Natural killer cell (primary cell): ENCODE results near the gene MRPS18B. TPM values are rescaled to one million over a fixed set of nuclear protein-coding genes. Genes with fewer than 3 reads are reported as not detected.
"Not testable (repeated sequence)": the region's sequence is repeated elsewhere in the genome, so short reads cannot be mapped to it uniquely, and the experiment has no call there.

ENCODE experiments used
- ATAC-seq, 3 donors: fragments of 150-1000 bp in 2 of 3; fragments of 200-7000 bp in 1 of 3; cut with Tn5 transposase; 1 replicate in 1 of 3; 2 replicates in 2 of 3; pipeline ENCODE4 v1.10.0; 2021; ENCODE audit warnings: mild to moderate bottlenecking in 2 of 3, moderate library complexity in 2 of 3
- DNase-seq, 2 donors: peaks; one replicate each; pipeline versions ENCODE4 v3.0.0 to v3.0.0-alpha.2; 2013 to 2021; ENCODE audit warnings: mixed read lengths in 1 of 2
- H3K27ac ChIP-seq: one replicate; pipeline ENCODE4 v1.5.1; 2013; ENCODE audit warnings: mild to moderate bottlenecking, low read length
- H3K27me3 ChIP-seq: one replicate; pipeline ENCODE4 v1.6.1; 2013; ENCODE audit warnings: low read length; ENCODE audit not compliant: control insufficient read depth, insufficient read depth
- H3K36me3 ChIP-seq: one replicate; pipeline ENCODE4 v1.6.1; 2013; ENCODE audit warnings: low read length; ENCODE audit not compliant: control insufficient read depth, insufficient read depth
- H3K4me1 ChIP-seq: one replicate; pipeline ENCODE4 v1.6.1; 2013; ENCODE audit warnings: low read length; ENCODE audit not compliant: control insufficient read depth, insufficient read depth
- H3K4me3 ChIP-seq: one replicate; pipeline ENCODE4 v1.5.1; 2013; ENCODE audit warnings: low read length
- H3K9me3 ChIP-seq: one replicate; pipeline ENCODE4 v1.6.1; 2013; ENCODE audit warnings: low read length; ENCODE audit not compliant: control insufficient read depth, insufficient read depth
- H3K27ac Mint-ChIP-seq, 2 donors: one replicate each; pipeline ENCODE4 v1.8.0; 2022; ENCODE audit warnings: mild to moderate bottlenecking in 2 of 2, mixed read lengths in 2 of 2, moderate library complexity in 1 of 2
- H3K27me3 Mint-ChIP-seq, 2 donors: one replicate each; pipeline ENCODE4 v1.8.0; 2022; ENCODE audit warnings: low read depth in 2 of 2, mixed read lengths in 2 of 2
- H3K36me3 Mint-ChIP-seq: one replicate; pipeline ENCODE4 v1.8.0; 2022; ENCODE audit warnings: mixed read lengths
- H3K4me1 Mint-ChIP-seq, 2 donors: one replicate each; pipeline ENCODE4 v1.8.0; 2022; ENCODE audit warnings: mixed read lengths in 2 of 2
- H3K4me3 Mint-ChIP-seq: one replicate; pipeline ENCODE4 v1.8.0; 2022; ENCODE audit warnings: mild to moderate bottlenecking, moderate library complexity, mixed read lengths
- H3K9me3 Mint-ChIP-seq, 2 donors: one replicate each; pipeline ENCODE4 v1.8.0; 2022; ENCODE audit warnings: mixed read lengths in 2 of 2
- WGBS: methylation state at CpG from one replicate; pipeline ENCODE4 v1.1.7; 2013; ENCODE audit warnings: missing lambda C conversion rate; ENCODE audit not compliant: insufficient coverage; 5-methylcytosine and 5-hydroxymethylcytosine counted together
- intact Hi-C: fragments of 100-400 bp; cut with micrococcal nuclease; formaldehyde crosslinking; loops from one replicate; pipeline ENCODE4 v1.14.2; 2022
- total RNA-seq, 4 donors: library from RNA; stranded (reverse); fragments of 120-200 nt in 1 of 4; gene quantifications; one replicate each; pipeline versions ENCODE4 v1.2.3 to v1.2.4, GENCODE V29; 2013 to 2022
- TF ChIP-seq, protein P1 (sequence below): fragments of 200-600 bp; IDR thresholded peaks from one replicate; pipeline ENCODE4 v1.8.0; 2022; ENCODE audit warnings: antibody characterized with exemption

MRPS18B gene
- total RNA-seq, 3 donors from 2014 or later (not counting 1 experiment from before 2014, with no cell fraction given), result 14.2 to 19.9 (median 16.6) TPM

DNA sequence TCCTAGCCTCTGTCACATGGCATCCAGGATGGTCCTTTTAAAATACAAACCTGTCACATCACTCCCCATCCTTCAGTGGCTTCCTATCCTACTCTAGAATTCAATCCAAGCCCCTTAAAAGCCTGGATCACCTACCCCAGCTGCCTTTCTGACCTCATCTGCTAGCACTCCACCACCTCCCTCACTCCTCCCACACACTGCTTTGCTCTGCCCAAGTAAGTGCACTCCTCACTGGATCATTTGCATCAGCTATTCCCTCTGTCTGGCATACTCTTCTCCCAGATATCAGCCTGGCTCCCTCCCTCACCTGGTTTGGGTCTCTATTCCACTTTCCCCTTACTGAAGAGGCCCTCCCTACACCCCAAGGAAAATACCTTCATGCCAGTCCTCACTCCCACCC, 39.8 kb downstream of the MRPS18B start:
- H3K9me3 Mint-ChIP-seq, result no peaks in the 10 kb centered on the region
- intact Hi-C loops, result no loop called here
- H3K36me3 Mint-ChIP-seq, result peaks cover 30% of the 10 kb centered on the region
- H3K27ac Mint-ChIP-seq, result no peak overlapping the region
- no peak overlapping the region for H3K4me3 Mint-ChIP-seq
- Histone ChIP-seq H3K4me1 (no peaks in the 10 kb centered on the region), H3K36me3 (peaks cover 90% of the 10 kb centered on the region), H3K4me3 (no peak overlapping the region), H3K27me3 (no peaks in the 10 kb centered on the region), H3K9me3 (no peaks in the 10 kb centered on the region), H3K27ac (no peak overlapping the region)
- DNase-seq (no peak), ATAC-seq (no peak)
- H3K4me1 Mint-ChIP-seq, result no peaks in the 10 kb centered on the region
- no peaks in the 10 kb centered on the region for H3K27me3 Mint-ChIP-seq
- TF ChIP-seq, protein P1, sequence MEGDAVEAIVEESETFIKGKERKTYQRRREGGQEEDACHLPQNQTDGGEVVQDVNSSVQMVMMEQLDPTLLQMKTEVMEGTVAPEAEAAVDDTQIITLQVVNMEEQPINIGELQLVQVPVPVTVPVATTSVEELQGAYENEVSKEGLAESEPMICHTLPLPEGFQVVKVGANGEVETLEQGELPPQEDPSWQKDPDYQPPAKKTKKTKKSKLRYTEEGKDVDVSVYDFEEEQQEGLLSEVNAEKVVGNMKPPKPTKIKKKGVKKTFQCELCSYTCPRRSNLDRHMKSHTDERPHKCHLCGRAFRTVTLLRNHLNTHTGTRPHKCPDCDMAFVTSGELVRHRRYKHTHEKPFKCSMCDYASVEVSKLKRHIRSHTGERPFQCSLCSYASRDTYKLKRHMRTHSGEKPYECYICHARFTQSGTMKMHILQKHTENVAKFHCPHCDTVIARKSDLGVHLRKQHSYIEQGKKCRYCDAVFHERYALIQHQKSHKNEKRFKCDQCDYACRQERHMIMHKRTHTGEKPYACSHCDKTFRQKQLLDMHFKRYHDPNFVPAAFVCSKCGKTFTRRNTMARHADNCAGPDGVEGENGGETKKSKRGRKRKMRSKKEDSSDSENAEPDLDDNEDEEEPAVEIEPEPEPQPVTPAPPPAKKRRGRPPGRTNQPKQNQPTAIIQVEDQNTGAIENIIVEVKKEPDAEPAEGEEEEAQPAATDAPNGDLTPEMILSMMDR, result no peak

DNA sequence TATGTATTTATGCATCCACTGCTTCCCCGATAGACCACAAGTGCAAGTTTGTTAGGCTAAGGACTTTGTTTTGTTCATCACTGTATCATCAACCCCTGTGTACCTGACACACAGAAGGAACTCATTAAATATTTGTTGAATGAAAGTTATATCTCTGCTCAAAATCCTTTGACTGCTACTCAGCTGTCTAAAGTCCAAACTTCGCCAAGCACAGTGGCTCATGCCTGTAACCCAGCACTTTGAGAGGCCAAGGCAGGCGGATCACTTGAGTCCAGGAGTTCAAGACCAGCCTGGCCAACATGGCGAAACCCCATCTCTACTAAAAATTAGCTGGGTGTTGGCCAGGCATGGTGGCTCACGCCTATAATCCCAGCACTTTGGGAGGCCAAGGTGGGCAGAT, 40.3 kb downstream of the MRPS18B start:
- ATAC-seq, H3K4me3 ChIP-seq, H3K27ac Mint-ChIP-seq, H3K27ac ChIP-seq, H3K9me3 Mint-ChIP-seq, H3K4me1 ChIP-seq, H3K9me3 ChIP-seq, H3K27me3 Mint-ChIP-seq, intact Hi-C loops, H3K27me3 ChIP-seq, DNase-seq, H3K4me3 Mint-ChIP-seq, H3K4me1 Mint-ChIP-seq: not testable (repeated sequence)
- WGBS, result 100% methylated on average over 5 of the region's 5 CpGs
- H3K36me3 Mint-ChIP-seq, result peaks cover 34% of the 10 kb centered on the region
- peaks cover 90% of the 10 kb centered on the region for H3K36me3 ChIP-seq

DNA sequence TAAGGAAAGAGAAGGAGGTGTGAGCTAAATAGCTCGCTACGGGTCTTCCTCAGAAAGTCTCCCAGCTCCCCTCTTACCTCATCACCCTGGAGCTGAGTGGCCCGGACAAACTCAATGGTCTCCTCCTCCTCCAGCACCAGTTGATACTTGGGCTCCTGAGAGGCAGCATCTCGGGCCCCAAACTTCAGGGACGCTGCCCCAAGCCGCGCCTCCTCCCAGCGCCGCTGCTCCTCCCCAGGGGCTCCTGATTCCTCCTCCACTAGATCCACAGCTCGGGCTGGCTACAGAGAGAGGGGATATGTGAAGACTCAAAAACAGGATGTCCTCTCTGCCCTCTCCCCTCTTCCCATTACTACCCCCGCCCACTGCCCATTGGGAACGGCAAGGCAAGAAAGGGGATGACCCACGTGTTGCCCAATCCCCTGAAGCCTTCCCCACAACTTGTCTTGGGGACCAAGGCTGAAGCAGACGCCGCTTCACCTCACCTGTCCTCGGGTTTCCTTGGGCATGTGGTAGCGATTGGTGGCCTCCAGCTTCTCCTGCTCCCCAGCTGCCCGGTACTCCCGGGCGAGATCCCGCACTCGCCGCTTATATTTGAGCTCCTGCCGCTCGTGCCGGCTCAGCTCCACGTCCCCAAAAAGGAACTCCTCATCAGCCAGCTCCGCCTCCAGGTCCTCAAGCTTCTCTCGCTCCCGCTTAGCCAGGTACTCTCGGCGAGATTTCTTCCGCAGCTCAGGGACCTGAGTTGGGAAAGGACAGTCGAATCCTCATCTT, 47.5 kb downstream of the MRPS18B start:
- no peaks in the 10 kb centered on the region for H3K27me3 ChIP-seq
- H3K4me1 ChIP-seq, result no peaks in the 10 kb centered on the region
- H3K9me3 Mint-ChIP-seq, result no peaks in the 10 kb centered on the region
- no peaks in the 10 kb centered on the region for H3K9me3 ChIP-seq
- DNase-seq (no peak), ATAC-seq (no peak)
- intact Hi-C loops, result no loop called here
- no peak overlapping the region for H3K4me3 Mint-ChIP-seq
- no peak overlapping the region for H3K4me3 ChIP-seq
- peaks cover 0 to under 1% of the 10 kb centered on the region in 2 donors for H3K4me1 Mint-ChIP-seq
- H3K27ac Mint-ChIP-seq, result peak overlapping the region in 1 of 2 donors; percentile 24
- H3K27me3 Mint-ChIP-seq, result no peaks in the 10 kb centered on the region
- TF ChIP-seq, protein P1, result no peak
- H3K36me3 ChIP-seq, result peaks cover 70% of the 10 kb centered on the region
- peaks cover 17% of the 10 kb centered on the region for H3K36me3 Mint-ChIP-seq
- WGBS, result 98% methylated on average over 31 of the region's 34 CpGs
- no peak overlapping the region for H3K27ac ChIP-seq

DNA sequence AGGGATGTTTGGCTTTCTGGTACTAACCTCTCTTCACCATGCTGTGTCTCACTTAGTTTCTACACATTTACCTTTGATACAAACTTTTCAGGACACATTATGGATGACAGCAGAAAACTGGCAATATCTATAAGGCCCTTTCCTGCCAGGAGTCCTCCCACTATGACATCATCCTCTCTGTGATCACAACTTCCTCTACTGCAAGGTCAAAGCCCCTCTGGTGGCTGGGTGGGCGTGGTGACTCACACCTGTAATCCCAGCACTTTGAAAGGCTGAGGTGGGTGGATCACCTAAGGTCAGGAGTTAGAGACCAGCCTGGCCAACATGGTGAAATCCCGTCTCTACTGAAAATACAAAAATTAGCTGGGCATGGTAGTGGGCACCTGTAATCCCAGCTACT, 48.7 kb downstream of the MRPS18B start:
- DNase-seq, H3K4me1 ChIP-seq, H3K27ac Mint-ChIP-seq, H3K27me3 Mint-ChIP-seq, H3K27me3 ChIP-seq, H3K9me3 ChIP-seq, H3K4me3 Mint-ChIP-seq, ATAC-seq, H3K27ac ChIP-seq, intact Hi-C loops, H3K4me3 ChIP-seq, H3K9me3 Mint-ChIP-seq: not testable (repeated sequence)
- 85% methylated on average over 2 of the region's 2 CpGs for WGBS
- H3K4me1 Mint-ChIP-seq, result peaks cover 7 to 12% of the 10 kb centered on the region in 2 donors
- peaks cover 67% of the 10 kb centered on the region for H3K36me3 ChIP-seq
- H3K36me3 Mint-ChIP-seq, result peaks cover 17% of the 10 kb centered on the region
